GF-D8 (cell line): Measurements from ENCODE around the gene GAB3.

Source experiments
- DNase-seq: peaks from one replicate; lab custom pipeline; 2025; lab: John Stamatoyannopoulos, UW

The GAB3 gene

GRCh38 chrX:154750301-154751202 lies at the start of gene GAB3:
TSS of gene GAB3 (minus strand) at chrX:154751077. CDS start at chrX:154751025, 52 bp downstream.
- DNase-seq, result peak; percentile 21

GRCh38 chrX:154799556-154800348 lies 48.9 kb upstream of the GAB3 start:
- DNase-seq, result no peak

- no peak for DNase-seq
Measured at GRCh38 chrX:154797006-154797405, 46.1 kb upstream of the GAB3 start.

- no peak for DNase-seq
Measured at GRCh38 chrX:154795016-154795415, 44.1 kb upstream of the GAB3 start.

- DNase-seq, result no peak
Measured at GRCh38 chrX:154793084-154793795, 42.4 kb upstream of the GAB3 start.

GRCh38 chrX:154791939-154792338 lies 41.1 kb upstream of the GAB3 start:
- no peak for DNase-seq

GRCh38 chrX:154791467-154791866 lies 40.6 kb upstream of the GAB3 start:
- DNase-seq, result no peak

GRCh38 chrX:154785716-154786115 lies 34.8 kb upstream of the GAB3 start:
- DNase-seq, result peak; percentile 59

GRCh38 chrX:154784149-154784995 lies 33.5 kb upstream of the GAB3 start:
- DNase-seq, result peak; percentile 75

- no peak for DNase-seq
Measured at GRCh38 chrX:154780968-154781367, 30.1 kb upstream of the GAB3 start.

GRCh38 chrX:154779261-154779660 lies 28.4 kb upstream of the GAB3 start:
- no peak for DNase-seq

- no peak for DNase-seq
Measured at GRCh38 chrX:154776753-154777152, 25.9 kb upstream of the GAB3 start.

- DNase-seq, result no peak
Measured at GRCh38 chrX:154775419-154776349, 24.8 kb upstream of the GAB3 start.

- DNase-seq, result no peak
Measured at GRCh38 chrX:154774622-154775021, 23.7 kb upstream of the GAB3 start.

GRCh38 chrX:154762537-154763296 lies 11.8 kb upstream of the GAB3 start, which contains the start of gene DKC1:
TSS of gene DKC1 (plus strand) at chrX:154762864. CDS start at chrX:154762966, 102 bp downstream.
- DNase-seq, result peak; percentile 88

GRCh38 chrX:154761977-154762536 lies 11.2 kb upstream of the GAB3 start:
- no peak for DNase-seq

- no peak for DNase-seq
Measured at GRCh38 chrX:154758696-154759095, 7.8 kb upstream of the GAB3 start.

GRCh38 chrX:154751669-154752271 lies 893 bp upstream of the GAB3 start:
- DNase-seq, result no peak
